HCT116 (cell line): ENCODE results near the gene EPG5.

Experiments
- EGR1 ChIP-seq: IDR thresholded peaks from 2 replicates; pipeline ENCODE4 v1.6.1; 2012; ENCODE audit warnings: low read depth
- EZH2 ChIP-seq: fragments of 200-600 bp; sonication (generic); IDR thresholded peaks from 2 replicates; pipeline ENCODE4 v1.6.1; 2017; ENCODE audit warnings: antibody characterized with exemption, mixed run types
- EZH2phosphoT487 ChIP-seq: fragments of 200-600 bp; IDR thresholded peaks from 2 replicates; pipeline ENCODE4 v1.6.1; 2018; ENCODE audit warnings: antibody characterized with exemption, borderline replicate concordance
- POLR2A ChIP-seq: IDR thresholded peaks from 2 replicates; pipeline ENCODE4 v1.7.0; 2011; ENCODE audit warnings: borderline replicate concordance; ENCODE audit not compliant: insufficient read depth, insufficient read length; ENCODE audit errors: extremely low read depth
- POLR2AphosphoS5 ChIP-seq: IDR thresholded peaks from 2 replicates; pipeline ENCODE4 v1.6.1; 2011; ENCODE audit warnings: mild to moderate bottlenecking, low read depth, low read length, moderate library complexity
- RAD21 ChIP-seq: IDR thresholded peaks from 2 replicates; pipeline ENCODE4 v1.6.1; 2012; ENCODE audit warnings: low read depth, mild to moderate bottlenecking
- SP1 ChIP-seq: IDR thresholded peaks from 2 replicates; pipeline ENCODE4 v1.6.1; 2012; ENCODE audit warnings: low read depth
- SRF ChIP-seq: IDR thresholded peaks from 2 replicates; pipeline ENCODE4 v1.6.1; 2012; ENCODE audit warnings: low read depth
- TF ChIP-seq, protein P1 (sequence below), 3 experiments: fragments of 200-600 bp in 1 of 3; sonication (generic) in 1 of 3; IDR thresholded peaks in 2 of 3; conservative IDR thresholded peaks in 1 of 3; 2 replicates each; pipeline ENCODE4 v1.5.1; 2012 to 2017; ENCODE audit warnings: low read depth in 2 of 3, low read length in 2 of 3, antibody characterized with exemption in 1 of 3, borderline replicate concordance in 1 of 3, control low read depth in 1 of 3, mild to moderate bottlenecking in 1 of 3, mixed read lengths in 1 of 3, mixed run types in 1 of 3, moderate library complexity in 1 of 3; ENCODE audit not compliant: insufficient read depth in 1 of 3
- TF ChIP-seq, protein P2 (sequence below): IDR thresholded peaks from 2 replicates; pipeline ENCODE4 v1.6.1; 2012

DNA sequence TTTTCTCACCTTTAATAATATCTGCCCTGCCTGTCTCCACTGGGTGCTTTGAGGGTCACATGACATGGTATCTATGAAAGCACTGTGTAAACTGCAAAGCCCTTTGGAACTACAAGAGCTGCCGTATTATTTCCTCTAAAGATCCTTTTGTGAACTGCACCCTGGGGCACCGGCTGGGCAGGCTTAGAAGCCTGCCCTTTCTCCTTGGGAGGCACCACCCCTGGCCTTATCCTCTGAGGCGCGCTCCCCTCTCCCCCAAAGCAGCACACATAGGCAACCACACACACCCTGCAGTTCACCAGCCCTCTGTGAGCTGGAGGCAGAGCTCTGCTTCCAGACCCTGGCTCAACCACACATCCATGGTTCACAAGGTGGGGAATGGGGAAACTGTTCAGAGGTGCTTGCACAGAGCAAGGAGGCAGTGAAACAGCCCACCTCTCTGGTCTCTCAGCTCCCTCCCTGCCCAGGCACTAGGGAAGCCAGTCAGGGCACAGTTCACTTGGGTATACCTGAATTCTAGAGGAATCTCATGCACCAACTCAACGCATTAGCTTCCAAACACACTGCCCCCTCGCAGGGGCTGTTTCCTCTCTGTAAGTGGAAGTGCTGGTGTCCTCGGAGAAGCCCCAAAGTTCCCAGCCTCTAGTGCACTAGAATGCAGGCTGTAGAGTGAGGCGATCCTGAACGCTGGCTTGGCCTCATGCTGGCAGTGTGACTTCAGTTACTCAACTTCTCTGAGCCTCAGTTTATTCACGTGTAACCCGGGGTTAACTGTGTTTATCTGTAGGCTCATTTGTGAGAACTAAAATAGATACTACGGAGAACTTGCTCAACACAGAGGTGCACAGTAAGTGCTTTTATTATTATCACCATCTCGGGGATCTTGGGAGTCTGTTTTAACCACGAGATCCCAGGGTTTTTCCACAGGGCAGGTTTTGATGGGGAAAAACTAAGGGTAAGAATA lies 130.6 kb downstream of the EPG5 start:
- TF ChIP-seq EZH2 (no peak), POLR2A (no peak), SP1 (no peak), SRF (no peak), EGR1 (no peak), EZH2phosphoT487 (no peak), POLR2AphosphoS5 (no peak), RAD21 (no peak)
- TF ChIP-seq, protein P1, sequence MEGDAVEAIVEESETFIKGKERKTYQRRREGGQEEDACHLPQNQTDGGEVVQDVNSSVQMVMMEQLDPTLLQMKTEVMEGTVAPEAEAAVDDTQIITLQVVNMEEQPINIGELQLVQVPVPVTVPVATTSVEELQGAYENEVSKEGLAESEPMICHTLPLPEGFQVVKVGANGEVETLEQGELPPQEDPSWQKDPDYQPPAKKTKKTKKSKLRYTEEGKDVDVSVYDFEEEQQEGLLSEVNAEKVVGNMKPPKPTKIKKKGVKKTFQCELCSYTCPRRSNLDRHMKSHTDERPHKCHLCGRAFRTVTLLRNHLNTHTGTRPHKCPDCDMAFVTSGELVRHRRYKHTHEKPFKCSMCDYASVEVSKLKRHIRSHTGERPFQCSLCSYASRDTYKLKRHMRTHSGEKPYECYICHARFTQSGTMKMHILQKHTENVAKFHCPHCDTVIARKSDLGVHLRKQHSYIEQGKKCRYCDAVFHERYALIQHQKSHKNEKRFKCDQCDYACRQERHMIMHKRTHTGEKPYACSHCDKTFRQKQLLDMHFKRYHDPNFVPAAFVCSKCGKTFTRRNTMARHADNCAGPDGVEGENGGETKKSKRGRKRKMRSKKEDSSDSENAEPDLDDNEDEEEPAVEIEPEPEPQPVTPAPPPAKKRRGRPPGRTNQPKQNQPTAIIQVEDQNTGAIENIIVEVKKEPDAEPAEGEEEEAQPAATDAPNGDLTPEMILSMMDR (IDR thresholded peaks at IDR 0.05 in 2 of 3, conservative IDR thresholded peaks at IDR 0.05 in 1 of 3; ENCODE audit: borderline replicate concordance in 1 of 3, insufficient read depth in 1 of 3, low read depth in 2 of 3, low read length in 2 of 3) = no peak
- TF ChIP-seq, protein P2, sequence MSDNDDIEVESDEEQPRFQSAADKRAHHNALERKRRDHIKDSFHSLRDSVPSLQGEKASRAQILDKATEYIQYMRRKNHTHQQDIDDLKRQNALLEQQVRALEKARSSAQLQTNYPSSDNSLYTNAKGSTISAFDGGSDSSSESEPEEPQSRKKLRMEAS = no peak
